ENCODE results near the gene MED1.

GRCh38 chr17:39400547-39401411 lies 50.3 kb downstream of the MED1 start:
- TF ChIP-seq CTCF (optimal IDR thresholded peaks at IDR 0.05 in 1 of 3, IDR thresholded peaks at IDR 0.05 in 1 of 3, conservative IDR thresholded peaks at IDR 0.05 in 1 of 3; ENCODE audit: extremely low read depth in 1 of 3, insufficient read depth in 2 of 3, low read length in 3 of 3) (no peak), EZH2 (IDR thresholded peaks at IDR 0.05; ENCODE audit: low read length) (no peak)
